Nephron (organoid): Measurements from ENCODE around the gene EWSR1.
A peak's percentile ranks its signal among the peaks of the same experiment; 100 is the strongest.

Experiments
- H3K27ac Mint-ChIP-seq, 3 experiments: 2 replicates each; pipeline ENCODE4 v1.8.0; 2020; ENCODE audit warnings: mixed read lengths in 3 of 3, mild to moderate bottlenecking in 2 of 3, moderate library complexity in 1 of 3
- H3K27me3 Mint-ChIP-seq: 2 replicates; pipeline ENCODE4 v1.8.0; 2021; ENCODE audit warnings: low read depth, mild to moderate bottlenecking, moderate library complexity, mixed read lengths
- H3K36me3 Mint-ChIP-seq: 2 replicates; pipeline ENCODE4 v1.8.0; 2020; ENCODE audit warnings: low read depth, mixed read lengths
- H3K4me1 Mint-ChIP-seq: 2 replicates; pipeline ENCODE4 v1.8.0; 2020; ENCODE audit warnings: mixed read lengths
- H3K4me3 Mint-ChIP-seq, 3 experiments: 2 replicates each; pipeline ENCODE4 v1.8.0; 2020; ENCODE audit warnings: mild to moderate bottlenecking in 3 of 3, mixed read lengths in 3 of 3, moderate library complexity in 2 of 3
- H3K9me3 Mint-ChIP-seq: 2 replicates; pipeline ENCODE4 v1.8.0; 2020; ENCODE audit warnings: mixed read lengths
- CTCF ChIP-seq, 3 experiments: fragments of 200-600 bp; sonication (generic); IDR thresholded peaks; one replicate each; pipeline ENCODE4 v1.5.0; 2021; ENCODE audit warnings: antibody characterized with exemption in 3 of 3; ENCODE audit not compliant: unreplicated experiment in 3 of 3

Gene EWSR1

GRCh38 chr22:29300807-29301601, 32.9 kb downstream of the EWSR1 start:
- Mint-ChIP-seq H3K27me3 (peaks cover 3% of the 10 kb centered on the region), H3K4me1 (no peaks in the 10 kb centered on the region), H3K36me3 (peaks cover 53% of the 10 kb centered on the region), H3K27ac (peak overlapping the region in 2 of 3 experiments; percentile 4 to 6), H3K4me3 (no peak overlapping the region), H3K9me3 (no peaks in the 10 kb centered on the region)
- no peak for TF ChIP-seq CTCF (IDR thresholded peaks at IDR 0.05; ENCODE audit: unreplicated experiment in 3 of 3)

GRCh38 chr22:29301716-29302401, 33.8 kb downstream of the EWSR1 start:
- H3K4me1 Mint-ChIP-seq: no peaks in the 10 kb centered on the region
- H3K36me3 Mint-ChIP-seq: peaks cover 47% of the 10 kb centered on the region
- peak overlapping the region in 1 of 3 experiments; percentile 27 for H3K27ac Mint-ChIP-seq
- H3K27me3 Mint-ChIP-seq: peaks cover 3% of the 10 kb centered on the region
- no peak for TF ChIP-seq CTCF (IDR thresholded peaks at IDR 0.05; ENCODE audit: unreplicated experiment in 3 of 3)
- no peak overlapping the region for H3K4me3 Mint-ChIP-seq
- no peaks in the 10 kb centered on the region for H3K9me3 Mint-ChIP-seq

- no peak for TF ChIP-seq CTCF (IDR thresholded peaks at IDR 0.05; ENCODE audit: unreplicated experiment in 3 of 3)
- peaks cover 3% of the 10 kb centered on the region for H3K27me3 Mint-ChIP-seq
- peak overlapping the region in 1 of 3 experiments; percentile 27 for H3K27ac Mint-ChIP-seq
- no peaks in the 10 kb centered on the region for H3K9me3 Mint-ChIP-seq
- no peak overlapping the region for H3K4me3 Mint-ChIP-seq
- no peaks in the 10 kb centered on the region for H3K4me1 Mint-ChIP-seq
- H3K36me3 Mint-ChIP-seq: peaks cover 42% of the 10 kb centered on the region
Measured at GRCh38 chr22:29302402-29302680, 34.3 kb downstream of the EWSR1 start.

GRCh38 chr22:29302681-29303465, 34.8 kb downstream of the EWSR1 start:
- H3K36me3 Mint-ChIP-seq: peaks cover 37% of the 10 kb centered on the region
- no peak overlapping the region for H3K27ac Mint-ChIP-seq
- H3K4me1 Mint-ChIP-seq: no peaks in the 10 kb centered on the region
- H3K27me3 Mint-ChIP-seq: peaks cover 3% of the 10 kb centered on the region
- H3K4me3 Mint-ChIP-seq: no peak overlapping the region
- no peak for TF ChIP-seq CTCF (IDR thresholded peaks at IDR 0.05; ENCODE audit: unreplicated experiment in 3 of 3)
- H3K9me3 Mint-ChIP-seq: no peaks in the 10 kb centered on the region

GRCh38 chr22:29305836-29306174, 37.7 kb downstream of the EWSR1 start:
- Mint-ChIP-seq H3K36me3 (peaks cover 8% of the 10 kb centered on the region), H3K9me3 (no peaks in the 10 kb centered on the region), H3K4me3 (peak overlapping the region; percentile 84 to 88 (median 85)), H3K4me1 (no peaks in the 10 kb centered on the region), H3K27ac (peak overlapping the region in 2 of 3 experiments; percentile 55 to 90), H3K27me3 (peaks cover 3% of the 10 kb centered on the region)
- no peak for TF ChIP-seq CTCF (IDR thresholded peaks at IDR 0.05; ENCODE audit: unreplicated experiment in 3 of 3)
